K562 (cell line): ENCODE measurements around the gene CNNM3. TPM values are rescaled to one million over a fixed set of nuclear protein-coding genes. Genes with fewer than 3 reads are reported as not detected.

ENCODE experiments used
- BMI1 ChIP-seq: fragments of 150-350 bp; IDR thresholded peaks from 2 replicates; pipeline ENCODE4 v1.6.1; 2014; ENCODE audit warnings: low read length
- CBX2 ChIP-seq: fragments of 200-600 bp; sonication (generic); IDR thresholded peaks from one replicate; pipeline ENCODE4 v1.6.1; 2012; ENCODE audit warnings: mild to moderate bottlenecking, low read length, inconsistent platforms; ENCODE audit not compliant: insufficient read depth, poor library complexity, severe bottlenecking
- CXXC5 ChIP-seq: fragments of 250-450 bp; sonication (Bioruptor Pico); IDR thresholded peaks from 2 replicates; pipeline ENCODE4 v1.8.0; 2022; ENCODE audit warnings: inconsistent platforms, mild to moderate bottlenecking, moderate library complexity
- ESRRB ChIP-seq: fragments of 250-450 bp; sonication (Bioruptor Pico); IDR thresholded peaks from 2 replicates; pipeline ENCODE4 v1.5.0; 2020; ENCODE audit warnings: mild to moderate bottlenecking, moderate library complexity, borderline replicate concordance
- MXI1 ChIP-seq: IDR thresholded peaks from 2 replicates; pipeline ENCODE4 v1.6.1; 2011; ENCODE audit warnings: low read depth, mild to moderate bottlenecking, improper control_type of control experiment, low read length
- NFIX ChIP-seq: fragments of 250-450 bp; sonication (Bioruptor Pico); IDR thresholded peaks from 2 replicates; pipeline ENCODE4 v1.4.0; 2020; ENCODE audit warnings: low read depth, mild to moderate bottlenecking, moderate library complexity
- PML ChIP-seq: IDR thresholded peaks from 2 replicates; pipeline ENCODE4 v1.6.1; 2012; ENCODE audit warnings: low read length, inconsistent platforms
- POLR2AphosphoS5 ChIP-seq: IDR thresholded peaks from 2 replicates; pipeline ENCODE4 v1.6.1; 2011; ENCODE audit warnings: mild to moderate bottlenecking, low read depth, low read length, moderate library complexity; ENCODE audit not compliant: control insufficient read depth, insufficient read depth
- RCOR1 ChIP-seq, 2 experiments: IDR thresholded peaks; 2 replicates each; pipeline ENCODE4 v1.6.1; 2012; ENCODE audit warnings: low read depth in 2 of 2, low read length in 2 of 2, borderline replicate concordance in 1 of 2, improper control_type of control experiment in 1 of 2
- SMAD4 ChIP-seq: fragments of 250-450 bp; sonication (Bioruptor Pico); conservative IDR thresholded peaks from 2 replicates; pipeline ENCODE4 v1.8.0; 2021; ENCODE audit warnings: inconsistent platforms, mild to moderate bottlenecking, moderate library complexity
- TEAD1 ChIP-seq, 2 experiments: fragments of 450-650 bp in 1 of 2; sonication (generic) in 1 of 2; formaldehyde crosslinking; IDR thresholded peaks; 2 replicates each; pipeline versions ENCODE4 v1.4.0 to v1.8.0; 2020 to 2022; ENCODE audit warnings: mild to moderate bottlenecking in 2 of 2, missing genetic modification reagents in 1 of 2
- TRIM24 ChIP-seq, 2 experiments: fragments of 450-650 bp; IDR thresholded peaks; 2 replicates each; pipeline ENCODE4 v1.6.1; 2016
- ZBED1 ChIP-seq: IDR thresholded peaks from 2 replicates; pipeline ENCODE4 v1.6.1; 2014
- ZFX ChIP-seq: sonication (generic); formaldehyde crosslinking; IDR thresholded peaks from 2 replicates; pipeline ENCODE4 v1.8.0; 2022; ENCODE audit warnings: mild to moderate bottlenecking, missing genetic modification reagents, moderate library complexity
- ZNF121 ChIP-seq: sonication (generic); formaldehyde crosslinking; conservative IDR thresholded peaks from 2 replicates; pipeline ENCODE4 v1.8.0; 2022; ENCODE audit warnings: missing genetic modification reagents
- ZNF239 ChIP-seq: fragments of 250-450 bp; sonication (Bioruptor Pico); IDR thresholded peaks from 2 replicates; pipeline ENCODE4 v1.4.0; 2020; ENCODE audit warnings: mild to moderate bottlenecking
- ZNF24 ChIP-seq: fragments of 450-650 bp; IDR thresholded peaks from 2 replicates; pipeline ENCODE4 v1.6.1; 2016
- ZNF431 ChIP-seq: sonication (generic); formaldehyde crosslinking; IDR thresholded peaks from 2 replicates; pipeline ENCODE4 v1.8.0; 2022; ENCODE audit warnings: mild to moderate bottlenecking, missing genetic modification reagents
- ZNF57 ChIP-seq: fragments of 450-650 bp; formaldehyde crosslinking; IDR thresholded peaks from 2 replicates; pipeline ENCODE4 v1.4.0; 2020; ENCODE audit warnings: mild to moderate bottlenecking, moderate library complexity
- ZZZ3 ChIP-seq: fragments of 450-650 bp; IDR thresholded peaks from 2 replicates; pipeline ENCODE4 v1.6.1; 2016; ENCODE audit warnings: antibody characterized with exemption, mild to moderate bottlenecking, moderate library complexity
- polyA plus RNA-seq, 8 experiments: library from polyadenylated mRNA; depleted of rRNA in 4 of 8; stranded (reverse) in 5 of 8; unstranded in 3 of 8; fragments of >200 nt; fragmentation: Nextera tagmentation in 2 of 8; fragmentation: Illumina TruSeq in 1 of 8; extraction: Ambion mirVana in 2 of 8; extraction: Trizol in 1 of 8; gene quantifications; 2 replicates each; pipeline versions ENCODE4 v1.2.1 to v1.2.3, GENCODE V29; 2011 to 2014; ENCODE audit warnings: inconsistent platforms in 1 of 8, missing spikeins in 1 of 8
- total RNA-seq, 7 experiments: library from RNA; depleted of rRNA in 6 of 7; stranded (reverse); fragments of >200 nt in 6 of 7; fragmentation: Illumina TruSeq in 2 of 7; extraction: Trizol in 2 of 7; gene quantifications; 2 replicates each; pipeline versions ENCODE4 v1.2.1 to v1.2.3, GENCODE V29; 2011 to 2021; ENCODE audit warnings: low replicate concordance in 1 of 7
- TF ChIP-seq, protein P1 (sequence below): sonication (generic); formaldehyde crosslinking; IDR thresholded peaks from 2 replicates; pipeline ENCODE4 v1.8.0; 2022; ENCODE audit warnings: mild to moderate bottlenecking, missing genetic modification reagents, borderline replicate concordance
- TF ChIP-seq, protein P2 (sequence below): fragments of 250-450 bp; sonication (Bioruptor Pico); IDR thresholded peaks from 2 replicates; pipeline ENCODE4 v1.8.0; 2021; ENCODE audit warnings: borderline replicate concordance, mild to moderate bottlenecking, moderate library complexity; ENCODE audit not compliant: poor library complexity, severe bottlenecking
- TF ChIP-seq, protein P3 (sequence below): fragments of 450-650 bp; IDR thresholded peaks from 2 replicates; pipeline ENCODE4 v1.6.1; 2017; ENCODE audit warnings: antibody characterized with exemption, mild to moderate bottlenecking

CNNM3 gene
- total and polyA plus RNA-seq, 9 of the 15 experiments (the other 6 are each of a cell fraction or from before 2014, with no cell fraction given), result 1.4 to 16.9 (median 6.5) TPM

DNA sequence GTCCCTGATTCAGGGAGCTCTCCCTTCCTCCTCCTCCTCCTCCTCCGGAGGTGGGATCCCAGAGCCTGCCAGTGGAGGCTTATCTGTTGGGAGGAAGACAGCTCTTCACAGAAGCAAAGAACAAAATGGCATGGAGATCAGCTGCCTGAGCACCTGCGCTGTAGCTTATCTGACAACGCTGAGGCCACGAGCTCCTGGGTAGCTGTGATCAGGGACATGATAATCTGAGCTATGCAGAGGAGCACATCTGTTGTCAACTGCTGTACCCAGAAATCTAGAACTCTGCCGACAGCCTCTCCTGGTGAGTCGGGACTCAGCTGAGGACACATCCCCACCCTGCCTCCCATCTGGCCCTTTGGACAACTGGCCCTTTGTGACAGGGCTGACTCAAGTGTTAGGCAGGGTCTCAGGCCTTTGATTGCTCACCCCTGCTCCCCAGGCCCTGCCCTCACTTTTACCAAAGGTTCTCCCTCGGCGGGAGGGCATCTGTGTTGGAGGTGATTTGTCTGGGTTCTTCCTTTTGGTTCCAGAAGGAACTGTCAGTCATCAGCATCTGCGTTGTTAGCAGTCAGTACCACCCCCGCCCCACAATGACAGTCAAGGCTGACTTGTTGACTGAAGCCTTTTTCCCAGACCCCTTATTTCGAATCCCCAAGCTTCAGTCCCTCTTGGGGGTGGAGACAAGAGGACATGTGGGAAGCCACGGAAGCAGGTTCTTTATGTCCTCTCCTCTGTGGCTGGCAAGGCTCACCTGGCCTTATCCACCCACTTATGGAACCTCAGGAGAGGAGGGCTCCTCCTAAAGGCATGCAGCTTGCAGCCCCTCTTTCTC is 5.9 kb upstream of the CNNM3 start (continued):
- TF ChIP-seq, protein P1, sequence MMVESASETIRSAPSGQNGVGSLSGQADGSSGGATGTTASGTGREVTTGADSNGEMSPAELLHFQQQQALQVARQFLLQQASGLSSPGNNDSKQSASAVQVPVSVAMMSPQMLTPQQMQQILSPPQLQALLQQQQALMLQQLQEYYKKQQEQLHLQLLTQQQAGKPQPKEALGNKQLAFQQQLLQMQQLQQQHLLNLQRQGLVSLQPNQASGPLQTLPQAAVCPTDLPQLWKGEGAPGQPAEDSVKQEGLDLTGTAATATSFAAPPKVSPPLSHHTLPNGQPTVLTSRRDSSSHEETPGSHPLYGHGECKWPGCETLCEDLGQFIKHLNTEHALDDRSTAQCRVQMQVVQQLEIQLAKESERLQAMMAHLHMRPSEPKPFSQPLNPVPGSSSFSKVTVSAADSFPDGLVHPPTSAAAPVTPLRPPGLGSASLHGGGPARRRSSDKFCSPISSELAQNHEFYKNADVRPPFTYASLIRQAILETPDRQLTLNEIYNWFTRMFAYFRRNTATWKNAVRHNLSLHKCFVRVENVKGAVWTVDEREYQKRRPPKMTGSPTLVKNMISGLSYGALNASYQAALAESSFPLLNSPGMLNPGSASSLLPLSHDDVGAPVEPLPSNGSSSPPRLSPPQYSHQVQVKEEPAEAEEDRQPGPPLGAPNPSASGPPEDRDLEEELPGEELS (CRISPR knock-in tag), result no peak
- TF ChIP-seq CBX2 (no peak), NFIX (CRISPR knock-in tag) (no peak), ZZZ3 (no peak), ZNF431 (CRISPR knock-in tag) (no peak), TRIM24 (IDR thresholded peaks at IDR 0.05) (peak; percentile 80 to 89), TEAD1 (CRISPR knock-in tag; IDR thresholded peaks at IDR 0.05) (no peak), RCOR1 (IDR thresholded peaks at IDR 0.05; ENCODE audit: borderline replicate concordance in 1 of 2, low read depth in 2 of 2, low read length in 2 of 2) (peak in 1 of 2 experiments; percentile 72; a peak in 2 of 4 replicates), ZFX (no peak), CXXC5 (CRISPR knock-in tag) (peak; percentile 85), BMI1 (no peak), ZNF121 (CRISPR knock-in tag) (no peak), ZNF57 (CRISPR knock-in tag) (no peak), ZNF239 (no peak), PML (peak; percentile 66; the same call in 1 of the 2 replicates), ZBED1 (no peak), SMAD4 (peak; percentile 78), ZNF24 (no peak), POLR2AphosphoS5 (peak; percentile 71; the same call in 1 of the 2 replicates), MXI1 (no peak), ESRRB (CRISPR knock-in tag) (no peak)
- TF ChIP-seq, protein P2, sequence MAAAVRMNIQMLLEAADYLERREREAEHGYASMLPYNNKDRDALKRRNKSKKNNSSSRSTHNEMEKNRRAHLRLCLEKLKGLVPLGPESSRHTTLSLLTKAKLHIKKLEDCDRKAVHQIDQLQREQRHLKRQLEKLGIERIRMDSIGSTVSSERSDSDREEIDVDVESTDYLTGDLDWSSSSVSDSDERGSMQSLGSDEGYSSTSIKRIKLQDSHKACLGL, result no peak
- TF ChIP-seq, protein P3, sequence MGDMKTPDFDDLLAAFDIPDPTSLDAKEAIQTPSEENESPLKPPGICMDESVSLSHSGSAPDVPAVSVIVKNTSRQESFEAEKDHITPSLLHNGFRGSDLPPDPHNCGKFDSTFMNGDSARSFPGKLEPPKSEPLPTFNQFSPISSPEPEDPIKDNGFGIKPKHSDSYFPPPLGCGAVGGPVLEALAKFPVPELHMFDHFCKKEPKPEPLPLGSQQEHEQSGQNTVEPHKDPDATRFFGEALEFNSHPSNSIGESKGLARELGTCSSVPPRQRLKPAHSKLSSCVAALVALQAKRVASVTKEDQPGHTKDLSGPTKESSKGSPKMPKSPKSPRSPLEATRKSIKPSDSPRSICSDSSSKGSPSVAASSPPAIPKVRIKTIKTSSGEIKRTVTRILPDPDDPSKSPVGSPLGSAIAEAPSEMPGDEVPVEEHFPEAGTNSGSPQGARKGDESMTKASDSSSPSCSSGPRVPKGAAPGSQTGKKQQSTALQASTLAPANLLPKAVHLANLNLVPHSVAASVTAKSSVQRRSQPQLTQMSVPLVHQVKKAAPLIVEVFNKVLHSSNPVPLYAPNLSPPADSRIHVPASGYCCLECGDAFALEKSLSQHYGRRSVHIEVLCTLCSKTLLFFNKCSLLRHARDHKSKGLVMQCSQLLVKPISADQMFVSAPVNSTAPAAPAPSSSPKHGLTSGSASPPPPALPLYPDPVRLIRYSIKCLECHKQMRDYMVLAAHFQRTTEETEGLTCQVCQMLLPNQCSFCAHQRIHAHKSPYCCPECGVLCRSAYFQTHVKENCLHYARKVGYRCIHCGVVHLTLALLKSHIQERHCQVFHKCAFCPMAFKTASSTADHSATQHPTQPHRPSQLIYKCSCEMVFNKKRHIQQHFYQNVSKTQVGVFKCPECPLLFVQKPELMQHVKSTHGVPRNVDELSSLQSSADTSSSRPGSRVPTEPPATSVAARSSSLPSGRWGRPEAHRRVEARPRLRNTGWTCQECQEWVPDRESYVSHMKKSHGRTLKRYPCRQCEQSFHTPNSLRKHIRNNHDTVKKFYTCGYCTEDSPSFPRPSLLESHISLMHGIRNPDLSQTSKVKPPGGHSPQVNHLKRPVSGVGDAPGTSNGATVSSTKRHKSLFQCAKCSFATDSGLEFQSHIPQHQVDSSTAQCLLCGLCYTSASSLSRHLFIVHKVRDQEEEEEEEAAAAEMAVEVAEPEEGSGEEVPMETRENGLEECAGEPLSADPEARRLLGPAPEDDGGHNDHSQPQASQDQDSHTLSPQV, result no peak
